Measurements from ENCODE around the gene MOGAT2.

- TF ChIP-seq YY1 (IDR thresholded peaks at IDR 0.05; ENCODE audit: insufficient read depth, insufficient read length), result no peak
- no peak for TF ChIP-seq SUZ12 (IDR thresholded peaks at IDR 0.05; ENCODE audit: extremely low read depth, insufficient read depth, insufficient read length)
Measured at GRCh38 chr11:75767228-75767572, 49.6 kb downstream of the MOGAT2 start.
